GM23338 (cell line): ENCODE measurements around the gene STX4. TPM values are rescaled to one million over a fixed set of nuclear protein-coding genes. Genes with fewer than 3 reads are reported as not detected.

Experiments
- ATAC-seq: fragments of 200-7000 bp; cut with Tn5 transposase; 3 replicates; pipeline ENCODE4 v1.9.1; 2020
- DNase-seq: peaks from one replicate; pipeline ENCODE4 v3.0.0-alpha.2; 2015; ENCODE audit warnings: low spot score
- H2AFZ ChIP-seq: fragments of 200-600 bp; sonication (generic); 2 replicates; pipeline ENCODE4 v1.8.0; 2016; ENCODE audit warnings: antibody characterized with exemption, mild to moderate bottlenecking, moderate library complexity
- H3F3A ChIP-seq: fragments of 200-600 bp; sonication (generic); replicated peaks from 2 replicates; pipeline ENCODE4 v1.8.0; 2017; ENCODE audit warnings: antibody characterized with exemption, mixed run types, low read depth
- H3K27ac ChIP-seq: fragments of 200-600 bp; sonication (generic); 2 replicates; pipeline ENCODE4 v1.6.1; 2016; ENCODE audit warnings: low read depth
- H3K27me3 ChIP-seq: fragments of 200-600 bp; sonication (generic); 2 replicates; pipeline ENCODE4 v1.8.0; 2016; ENCODE audit warnings: mild to moderate bottlenecking, mixed run types, moderate library complexity; ENCODE audit not compliant: insufficient read depth
- H3K36me3 ChIP-seq: fragments of 200-600 bp; sonication (generic); 2 replicates; pipeline ENCODE4 v1.8.0; 2016; ENCODE audit warnings: mild to moderate bottlenecking; ENCODE audit not compliant: insufficient read depth
- H3K4me1 ChIP-seq: fragments of 200-600 bp; sonication (generic); 2 replicates; pipeline ENCODE4 v1.8.0; 2016; ENCODE audit warnings: mild to moderate bottlenecking, moderate library complexity; ENCODE audit not compliant: insufficient read depth
- H3K4me2 ChIP-seq: fragments of 200-600 bp; sonication (generic); 2 replicates; pipeline ENCODE4 v1.7.1; 2017; ENCODE audit warnings: mixed run types
- H3K4me3 ChIP-seq: fragments of 200-600 bp; sonication (generic); 2 replicates; pipeline ENCODE4 v1.6.1; 2016; ENCODE audit warnings: mixed run types
- H3K79me2 ChIP-seq: fragments of 200-600 bp; sonication (generic); replicated peaks from 2 replicates; pipeline ENCODE4 v1.8.0; 2017; ENCODE audit warnings: mild to moderate bottlenecking; ENCODE audit not compliant: insufficient read depth
- H3K9me2 ChIP-seq: fragments of 200-600 bp; sonication (generic); 2 replicates; pipeline ENCODE4 v1.8.0; 2017; ENCODE audit not compliant: insufficient read depth
- H4K20me1 ChIP-seq: fragments of 200-600 bp; sonication (generic); replicated peaks from 2 replicates; pipeline ENCODE4 v1.8.0; 2017; ENCODE audit warnings: mild to moderate bottlenecking; ENCODE audit not compliant: insufficient read depth
- H3K27ac Mint-ChIP-seq: 2 replicates; pipeline ENCODE4 v1.8.0; 2020; ENCODE audit warnings: inconsistent platforms, mild to moderate bottlenecking, moderate library complexity, mixed read lengths
- H3K27me3 Mint-ChIP-seq: 3 replicates; pipeline ENCODE4 v1.8.0; 2022; ENCODE audit warnings: low read depth, mild to moderate bottlenecking, moderate library complexity, mixed read lengths, inconsistent platforms; ENCODE audit not compliant: insufficient read depth, poor library complexity
- H3K36me3 Mint-ChIP-seq: 3 replicates; pipeline ENCODE4 v1.8.0; 2021; ENCODE audit warnings: low read depth, mild to moderate bottlenecking, inconsistent platforms, moderate library complexity, mixed read lengths
- H3K4me1 Mint-ChIP-seq: 3 replicates; pipeline ENCODE4 v1.8.0; 2020; ENCODE audit warnings: mild to moderate bottlenecking, inconsistent platforms, mixed read lengths
- H3K4me3 Mint-ChIP-seq: 3 replicates; pipeline ENCODE4 v1.8.0; 2021; ENCODE audit warnings: moderate library complexity, mild to moderate bottlenecking, inconsistent platforms, mixed read lengths
- H3K9me3 Mint-ChIP-seq: 3 replicates; pipeline ENCODE4 v1.8.0; 2020; ENCODE audit warnings: moderate library complexity, mild to moderate bottlenecking, inconsistent platforms, mixed read lengths
- CREB1 ChIP-seq: fragments of 250-450 bp; sonication (Bioruptor Pico); IDR thresholded peaks from 2 replicates; pipeline ENCODE4 v1.5.0; 2020; ENCODE audit warnings: low read depth, mild to moderate bottlenecking, moderate library complexity
- EZH2 ChIP-seq: fragments of 200-600 bp; sonication (generic); IDR thresholded peaks from one replicate; pipeline ENCODE4 v1.8.0; 2017; ENCODE audit warnings: antibody characterized with exemption, mild to moderate bottlenecking, low read depth; ENCODE audit not compliant: unreplicated experiment
- EZH2phosphoT487 ChIP-seq: fragments of 200-600 bp; sonication (generic); IDR thresholded peaks from one replicate; pipeline ENCODE4 v1.8.1; 2018; ENCODE audit warnings: antibody characterized with exemption; ENCODE audit not compliant: unreplicated experiment
- JUNB ChIP-seq: IDR thresholded peaks from one replicate; pipeline ENCODE4 v1.6.1; 2016; ENCODE audit warnings: antibody characterized with exemption; ENCODE audit not compliant: unreplicated experiment
- NANOG ChIP-seq: IDR thresholded peaks from 2 replicates; pipeline ENCODE4 v1.6.1; 2016; ENCODE audit warnings: antibody characterized with exemption, borderline replicate concordance
- POLR2AphosphoS5 ChIP-seq: IDR thresholded peaks from 2 replicates; pipeline ENCODE4 v1.6.1; 2016; ENCODE audit warnings: antibody characterized with exemption, low read depth
- REST ChIP-seq: IDR thresholded peaks from one replicate; pipeline ENCODE4 v1.6.1; 2018; ENCODE audit warnings: antibody characterized with exemption; ENCODE audit not compliant: unreplicated experiment
- STAT1 ChIP-seq: IDR thresholded peaks from one replicate; pipeline ENCODE4 v1.6.1; 2016; ENCODE audit warnings: antibody characterized with exemption; ENCODE audit not compliant: unreplicated experiment
- ZNF114 ChIP-seq: fragments of 250-450 bp; sonication (Bioruptor Pico); IDR thresholded peaks from 2 replicates; pipeline ENCODE4 v1.5.0; 2020; ENCODE audit warnings: mild to moderate bottlenecking, moderate library complexity
- ZNF331 ChIP-seq: fragments of 250-450 bp; sonication (Bioruptor Pico); IDR thresholded peaks from 2 replicates; pipeline ENCODE4 v1.5.0; 2020; ENCODE audit warnings: low read depth, mild to moderate bottlenecking, moderate library complexity
- ZNF462 ChIP-seq: fragments of 250-450 bp; sonication (Bioruptor Pico); IDR thresholded peaks from 2 replicates; pipeline ENCODE4 v1.5.0; 2020; ENCODE audit warnings: mild to moderate bottlenecking, moderate library complexity
- polyA plus RNA-seq: library from polyadenylated mRNA; unstranded; fragments of >200 nt; fragmentation: Nextera tagmentation; extraction: Ambion mirVana; gene quantifications from 2 replicates; pipeline ENCODE4 v1.2.1, GENCODE V29; 2016
- total RNA-seq: library from RNA; depleted of rRNA; stranded (reverse); fragments of >200 nt; shearing (Covaris generic); gene quantifications from 2 replicates; pipeline ENCODE4 v1.2.3, GENCODE V29; 2014
- TF ChIP-seq, protein P1 (sequence below), 2 experiments: fragments of 200-600 bp in 1 of 2; sonication (generic) in 1 of 2; conservative IDR thresholded peaks; 2 replicates each; pipeline versions ENCODE4 v1.5.1 to v1.6.1; 2016 to 2017; ENCODE audit warnings: antibody characterized with exemption in 2 of 2, low read depth in 2 of 2, mild to moderate bottlenecking in 2 of 2, moderate library complexity in 1 of 2
- TF ChIP-seq, protein P2 (sequence below): IDR thresholded peaks from 2 replicates; pipeline ENCODE4 v1.6.1; 2016; ENCODE audit warnings: antibody characterized with exemption

The STX4 gene
- total and polyA plus RNA-seq, 2 experiments from 2014 or later: 13.0 to 39.3 TPM

DNA sequence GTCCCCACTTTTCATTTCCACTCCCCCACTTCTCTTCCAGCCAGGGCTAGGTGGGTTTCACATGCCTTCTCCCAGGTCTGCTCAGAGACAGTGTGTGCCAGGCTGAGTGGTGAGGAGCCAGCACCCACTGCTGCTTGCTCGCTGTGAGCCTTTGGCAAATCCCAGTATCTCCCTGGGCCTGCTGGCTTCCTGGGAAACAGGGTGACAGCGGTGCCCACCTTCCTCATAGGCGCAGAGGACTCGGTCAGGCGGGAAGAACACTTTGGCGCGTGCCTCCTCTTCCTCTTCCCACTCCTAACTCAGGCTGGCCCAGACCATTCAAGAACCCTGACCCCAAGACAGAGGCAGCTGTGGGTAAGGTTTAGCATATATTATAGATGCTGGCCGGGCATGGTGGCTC, 55.8 kb downstream of the STX4 start:
- H3K4me3 Mint-ChIP-seq: no peak overlapping the region; the same call in 2 of the 3 replicates
- H3K36me3 ChIP-seq: no peaks in the 10 kb centered on the region

More for the DNA sequence above, 55.8 kb downstream of the STX4 start:
- H2AFZ ChIP-seq: no peak overlapping the region
- H4K20me1 ChIP-seq: no peaks in the 10 kb centered on the region
- H3K9me2 ChIP-seq: no peaks in the 10 kb centered on the region
- peaks cover 1% of the 10 kb centered on the region; the same call in 1 of the 2 replicates for H3F3A ChIP-seq
- H3K4me2 ChIP-seq: no peak overlapping the region
- ATAC-seq (no peak), DNase-seq (no peak)
- TF ChIP-seq ZNF114 (CRISPR knock-in tag): no peak
- no peak for TF ChIP-seq NANOG
- no peak for TF ChIP-seq ZNF331 (CRISPR knock-in tag)
- TF ChIP-seq REST: no peak
- TF ChIP-seq JUNB: no peak
- TF ChIP-seq STAT1: no peak
- no peak for TF ChIP-seq EZH2
- TF ChIP-seq, protein P1, sequence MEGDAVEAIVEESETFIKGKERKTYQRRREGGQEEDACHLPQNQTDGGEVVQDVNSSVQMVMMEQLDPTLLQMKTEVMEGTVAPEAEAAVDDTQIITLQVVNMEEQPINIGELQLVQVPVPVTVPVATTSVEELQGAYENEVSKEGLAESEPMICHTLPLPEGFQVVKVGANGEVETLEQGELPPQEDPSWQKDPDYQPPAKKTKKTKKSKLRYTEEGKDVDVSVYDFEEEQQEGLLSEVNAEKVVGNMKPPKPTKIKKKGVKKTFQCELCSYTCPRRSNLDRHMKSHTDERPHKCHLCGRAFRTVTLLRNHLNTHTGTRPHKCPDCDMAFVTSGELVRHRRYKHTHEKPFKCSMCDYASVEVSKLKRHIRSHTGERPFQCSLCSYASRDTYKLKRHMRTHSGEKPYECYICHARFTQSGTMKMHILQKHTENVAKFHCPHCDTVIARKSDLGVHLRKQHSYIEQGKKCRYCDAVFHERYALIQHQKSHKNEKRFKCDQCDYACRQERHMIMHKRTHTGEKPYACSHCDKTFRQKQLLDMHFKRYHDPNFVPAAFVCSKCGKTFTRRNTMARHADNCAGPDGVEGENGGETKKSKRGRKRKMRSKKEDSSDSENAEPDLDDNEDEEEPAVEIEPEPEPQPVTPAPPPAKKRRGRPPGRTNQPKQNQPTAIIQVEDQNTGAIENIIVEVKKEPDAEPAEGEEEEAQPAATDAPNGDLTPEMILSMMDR (conservative IDR thresholded peaks at IDR 0.05; ENCODE audit: low read depth in 2 of 2): no peak
- TF ChIP-seq, protein P2, sequence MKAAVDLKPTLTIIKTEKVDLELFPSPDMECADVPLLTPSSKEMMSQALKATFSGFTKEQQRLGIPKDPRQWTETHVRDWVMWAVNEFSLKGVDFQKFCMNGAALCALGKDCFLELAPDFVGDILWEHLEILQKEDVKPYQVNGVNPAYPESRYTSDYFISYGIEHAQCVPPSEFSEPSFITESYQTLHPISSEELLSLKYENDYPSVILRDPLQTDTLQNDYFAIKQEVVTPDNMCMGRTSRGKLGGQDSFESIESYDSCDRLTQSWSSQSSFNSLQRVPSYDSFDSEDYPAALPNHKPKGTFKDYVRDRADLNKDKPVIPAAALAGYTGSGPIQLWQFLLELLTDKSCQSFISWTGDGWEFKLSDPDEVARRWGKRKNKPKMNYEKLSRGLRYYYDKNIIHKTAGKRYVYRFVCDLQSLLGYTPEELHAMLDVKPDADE: no peak
- TF ChIP-seq ZNF462: no peak
- TF ChIP-seq POLR2AphosphoS5: no peak
- no peak for TF ChIP-seq CREB1 (CRISPR knock-in tag)
- no peak for TF ChIP-seq EZH2phosphoT487
- Mint-ChIP-seq H3K27me3 (peaks cover 16% of the 10 kb centered on the region), H3K27ac (no peak overlapping the region), H3K9me3 (no peaks in the 10 kb centered on the region), H3K36me3 (peaks cover 24% of the 10 kb centered on the region), H3K4me1 (peaks cover 8% of the 10 kb centered on the region; the same call in 1 of the 3 replicates)
- H3K27ac ChIP-seq: no peak overlapping the region
- no peaks in the 10 kb centered on the region for H3K27me3 ChIP-seq
- H3K4me1 ChIP-seq: peaks cover 7% of the 10 kb centered on the region; the same call in 1 of the 2 replicates
- H3K4me3 ChIP-seq: no peak overlapping the region
- H3K79me2 ChIP-seq: peaks cover 16% of the 10 kb centered on the region
